HG03025 (cell line): ENCODE data around the gene ATP6V1G2.

Source experiments
- ATAC-seq: cut with Tn5 transposase; IDR thresholded peaks from one replicate; pipeline ENCODE4 v1.9.1; 2021; ENCODE audit warnings: mild to moderate bottlenecking, moderate library complexity; ENCODE audit not compliant: unreplicated experiment, low FRiP score

The ATP6V1G2 gene

DNA sequence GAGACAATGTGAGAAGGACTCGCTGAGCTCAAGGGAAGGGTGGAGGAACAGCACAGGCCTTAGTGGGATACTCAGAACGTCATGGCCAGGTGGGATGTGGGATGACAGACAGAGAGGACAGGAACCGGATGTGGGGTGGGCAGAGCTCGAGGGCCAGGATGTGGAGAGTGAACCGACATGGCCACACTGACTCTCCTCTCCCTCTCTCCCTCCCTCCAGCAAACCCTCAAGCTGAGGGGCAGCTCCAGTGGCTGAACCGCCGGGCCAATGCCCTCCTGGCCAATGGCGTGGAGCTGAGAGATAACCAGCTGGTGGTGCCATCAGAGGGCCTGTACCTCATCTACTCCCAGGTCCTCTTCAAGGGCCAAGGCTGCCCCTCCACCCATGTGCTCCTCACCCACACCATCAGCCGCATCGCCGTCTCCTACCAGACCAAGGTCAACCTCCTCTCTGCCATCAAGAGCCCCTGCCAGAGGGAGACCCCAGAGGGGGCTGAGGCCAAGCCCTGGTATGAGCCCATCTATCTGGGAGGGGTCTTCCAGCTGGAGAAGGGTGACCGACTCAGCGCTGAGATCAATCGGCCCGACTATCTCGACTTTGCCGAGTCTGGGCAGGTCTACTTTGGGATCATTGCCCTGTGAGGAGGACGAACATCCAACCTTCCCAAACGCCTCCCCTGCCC is 30.6 kb upstream of the ATP6V1G2 start:
- no peak for ATAC-seq

DNA sequence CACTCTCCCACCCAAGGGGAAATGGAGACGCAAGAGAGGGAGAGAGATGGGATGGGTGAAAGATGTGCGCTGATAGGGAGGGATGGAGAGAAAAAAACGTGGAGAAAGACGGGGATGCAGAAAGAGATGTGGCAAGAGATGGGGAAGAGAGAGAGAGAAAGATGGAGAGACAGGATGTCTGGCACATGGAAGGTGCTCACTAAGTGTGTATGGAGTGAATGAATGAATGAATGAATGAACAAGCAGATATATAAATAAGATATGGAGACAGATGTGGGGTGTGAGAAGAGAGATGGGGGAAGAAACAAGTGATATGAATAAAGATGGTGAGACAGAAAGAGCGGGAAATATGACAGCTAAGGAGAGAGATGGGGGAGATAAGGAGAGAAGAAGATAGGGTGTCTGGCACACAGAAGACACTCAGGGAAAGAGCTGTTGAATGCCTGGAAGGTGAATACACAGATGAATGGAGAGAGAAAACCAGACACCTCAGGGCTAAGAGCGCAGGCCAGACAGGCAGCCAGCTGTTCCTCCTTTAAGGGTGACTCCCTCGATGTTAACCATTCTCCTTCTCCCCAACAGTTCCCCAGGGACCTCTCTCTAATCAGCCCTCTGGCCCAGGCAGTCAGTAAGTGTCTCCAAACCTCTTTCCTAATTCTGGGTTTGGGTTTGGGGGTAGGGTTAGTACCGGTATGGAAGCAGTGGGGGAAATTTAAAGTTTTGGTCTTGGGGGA is 29.7 kb upstream of the ATP6V1G2 start:
- no peak for ATAC-seq

- ATAC-seq, result no peak
These were observed 29.0 kb upstream of the ATP6V1G2 start, which contains the start of gene TNF for GRCh38 chr6:31575335-31575901. Gene TNF, plus strand, starts transcription at chr6:31575565. Its CDS starts 177 bp downstream, at chr6:31575742.

DNA sequence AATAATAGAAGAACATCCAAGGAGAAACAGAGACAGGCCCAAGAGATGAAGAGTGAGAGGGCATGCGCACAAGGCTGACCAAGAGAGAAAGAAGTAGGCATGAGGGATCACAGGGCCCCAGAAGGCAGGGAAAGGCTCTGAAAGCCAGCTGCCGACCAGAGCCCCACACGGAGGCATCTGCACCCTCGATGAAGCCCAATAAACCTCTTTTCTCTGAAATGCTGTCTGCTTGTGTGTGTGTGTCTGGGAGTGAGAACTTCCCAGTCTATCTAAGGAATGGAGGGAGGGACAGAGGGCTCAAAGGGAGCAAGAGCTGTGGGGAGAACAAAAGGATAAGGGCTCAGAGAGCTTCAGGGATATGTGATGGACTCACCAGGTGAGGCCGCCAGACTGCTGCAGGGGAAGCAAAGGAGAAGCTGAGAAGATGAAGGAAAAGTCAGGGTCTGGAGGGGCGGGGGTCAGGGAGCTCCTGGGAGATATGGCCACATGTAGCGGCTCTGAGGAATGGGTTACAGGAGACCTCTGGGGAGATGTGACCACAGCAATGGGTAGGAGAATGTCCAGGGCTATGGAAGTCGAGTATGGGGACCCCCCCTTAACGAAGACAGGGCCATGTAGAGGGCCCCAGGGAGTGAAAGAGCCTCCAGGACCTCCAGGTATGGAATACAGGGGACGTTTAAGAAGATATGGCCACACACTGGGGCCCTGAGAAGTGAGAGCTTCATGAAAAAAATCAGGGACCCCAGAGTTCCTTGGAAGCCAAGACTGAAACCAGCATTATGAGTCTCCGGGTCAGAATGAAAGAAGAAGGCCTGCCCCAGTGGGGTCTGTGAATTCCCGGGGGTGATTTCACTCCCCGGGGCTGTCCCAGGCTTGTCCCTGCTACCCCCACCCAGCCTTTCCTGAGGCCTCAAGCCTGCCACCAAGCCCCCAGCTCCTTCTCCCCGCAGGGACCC is 28.0 kb upstream of the ATP6V1G2 start:
- no peak for ATAC-seq

GRCh38 chr6:31573239-31574105 is 27.1 kb upstream of the ATP6V1G2 start:
- no peak for ATAC-seq

GRCh38 chr6:31572041-31572911 is 25.9 kb upstream of the ATP6V1G2 start, which contains the start of gene LTA:
Gene LTA, plus strand, starts transcription at chr6:31572289. Its CDS starts 454 bp downstream, at chr6:31572743.
- no peak for ATAC-seq

GRCh38 chr6:31569861-31570536 is 23.6 kb upstream of the ATP6V1G2 start:
- no peak for ATAC-seq

GRCh38 chr6:31568537-31568961 is 22.1 kb upstream of the ATP6V1G2 start:
- no peak for ATAC-seq

- no peak for ATAC-seq
These were observed 21.3 kb upstream of the ATP6V1G2 start for GRCh38 chr6:31567531-31568370.

GRCh38 chr6:31560697-31561058 is 14.3 kb upstream of the ATP6V1G2 start:
- no peak for ATAC-seq

GRCh38 chr6:31559958-31560696 is 13.7 kb upstream of the ATP6V1G2 start:
- ATAC-seq, result no peak

DNA sequence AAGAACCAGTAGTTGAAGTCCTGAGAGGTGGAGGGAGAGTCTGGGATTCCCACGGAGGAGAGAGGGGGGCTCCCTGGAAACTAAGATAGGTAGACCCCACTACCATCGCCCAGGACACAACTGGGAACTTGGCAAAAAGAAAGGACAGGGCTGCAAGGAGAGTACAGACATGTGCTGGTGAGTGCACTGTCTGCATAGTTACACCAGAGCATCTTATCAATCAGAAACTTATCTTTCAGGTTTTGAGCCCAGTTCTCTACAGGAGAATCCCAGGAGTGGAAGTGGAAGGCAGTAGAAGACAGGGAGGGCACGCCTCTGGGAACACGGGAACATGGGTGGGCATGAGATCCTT is 13.2 kb upstream of the ATP6V1G2 start:
- no peak for ATAC-seq

- no peak for ATAC-seq
These were observed 12.5 kb upstream of the ATP6V1G2 start for GRCh38 chr6:31558631-31559500.

- no peak for ATAC-seq
These were observed 11.9 kb upstream of the ATP6V1G2 start for GRCh38 chr6:31558318-31558625.

DNA sequence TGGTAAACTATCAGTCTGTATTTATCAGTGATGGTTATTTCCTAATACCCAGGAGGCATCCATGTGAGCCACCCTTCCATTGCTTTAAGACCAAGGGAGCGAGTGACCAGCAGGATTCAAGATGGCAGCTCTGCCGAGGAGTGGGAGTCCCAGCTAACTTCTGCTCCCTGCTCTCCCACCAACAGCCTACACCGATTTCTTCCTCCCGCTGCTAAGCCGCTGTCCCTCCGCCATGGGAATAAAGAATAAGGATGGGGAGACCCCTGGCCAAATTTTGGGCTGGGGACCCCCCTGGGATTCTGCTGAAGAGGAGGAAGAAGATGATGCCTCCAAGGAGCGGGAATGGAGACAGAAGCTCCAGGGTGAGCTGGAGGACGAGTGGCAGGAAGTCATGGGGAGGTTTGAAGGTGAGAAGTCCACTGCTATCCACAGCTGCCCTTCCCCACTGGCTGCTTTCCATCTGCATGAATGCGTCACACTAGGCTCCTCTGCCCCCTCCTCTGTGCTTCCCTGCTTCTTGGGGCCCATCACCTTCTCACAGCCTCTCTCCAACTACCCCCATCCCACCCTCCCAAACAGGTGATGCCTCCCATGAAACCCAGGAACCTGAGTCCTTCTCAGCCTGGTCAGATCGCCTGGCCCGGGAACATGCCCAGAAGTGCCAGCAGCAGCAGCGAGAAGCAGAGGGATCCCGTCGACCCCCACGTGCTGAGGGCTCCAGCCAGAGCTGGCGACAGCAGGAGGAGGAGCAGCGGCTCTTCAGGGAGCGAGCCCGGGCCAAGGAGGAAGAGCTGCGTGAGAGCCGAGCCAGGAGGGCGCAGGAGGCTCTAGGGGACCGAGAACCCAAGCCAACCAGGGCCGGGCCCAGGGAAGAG is 11.3 kb upstream of the ATP6V1G2 start:
- ATAC-seq, result no peak
